H9 (cell line): ENCODE results near the gene CHMP6. TPM values are rescaled to one million over a fixed set of nuclear protein-coding genes. Genes with fewer than 3 reads are reported as not detected.

Experiments
- DNase-seq: peaks from one replicate; pipeline ENCODE4 v3.0.0-alpha.2; 2017
- H2AFZ ChIP-seq: one replicate; pipeline ENCODE4 v1.6.1; 2013; ENCODE audit warnings: mild to moderate bottlenecking, low read length, control low read depth, moderate library complexity
- H2AK5ac ChIP-seq: 2 replicates; pipeline ENCODE4 v1.6.1; 2013; ENCODE audit warnings: low read length, control low read depth, mixed read lengths; ENCODE audit not compliant: insufficient read length
- H2BK120ac ChIP-seq: one replicate; pipeline ENCODE4 v1.6.1; 2013; ENCODE audit warnings: low read depth, mild to moderate bottlenecking, low read length, control low read depth, inconsistent platforms; ENCODE audit not compliant: poor library complexity, severe bottlenecking
- H2BK12ac ChIP-seq: 2 replicates; pipeline ENCODE4 v1.6.1; 2013; ENCODE audit warnings: low read length, control low read depth, mixed read lengths, low read depth; ENCODE audit not compliant: insufficient read length
- H2BK15ac ChIP-seq: 2 replicates; pipeline ENCODE4 v1.6.1; 2013; ENCODE audit warnings: low read depth, low read length, control low read depth
- H2BK20ac ChIP-seq: one replicate; pipeline ENCODE4 v1.6.1; 2013; ENCODE audit warnings: low read depth, mild to moderate bottlenecking, low read length, control low read depth, inconsistent platforms; ENCODE audit not compliant: poor library complexity, severe bottlenecking
- H2BK5ac ChIP-seq: 2 replicates; pipeline ENCODE4 v1.6.1; 2013; ENCODE audit warnings: low read length, control low read depth, mixed read lengths; ENCODE audit not compliant: insufficient read length
- H3K14ac ChIP-seq: 2 replicates; pipeline ENCODE4 v1.6.1; 2013; ENCODE audit warnings: low read length, control low read depth; ENCODE audit not compliant: insufficient read depth
- H3K18ac ChIP-seq: 2 replicates; pipeline ENCODE4 v1.6.1; 2013; ENCODE audit warnings: low read depth, mild to moderate bottlenecking, mixed read lengths, low read length, control low read depth; ENCODE audit not compliant: insufficient read length
- H3K23ac ChIP-seq: 2 replicates; pipeline ENCODE4 v1.6.1; 2013; ENCODE audit warnings: low read length, control low read depth, mixed read lengths, low read depth; ENCODE audit not compliant: insufficient read length
- H3K23me2 ChIP-seq: 2 replicates; pipeline ENCODE4 v1.6.1; 2013; ENCODE audit warnings: low read depth, mild to moderate bottlenecking, mixed read lengths, low read length, control low read depth; ENCODE audit not compliant: insufficient read length, poor library complexity, severe bottlenecking
- H3K27ac ChIP-seq: 2 replicates; pipeline ENCODE4 v1.5.1; 2013; ENCODE audit warnings: low read length, control low read depth, mixed read lengths, low read depth; ENCODE audit not compliant: insufficient read length
- H3K27me3 ChIP-seq: 2 replicates; pipeline ENCODE4 v1.6.1; 2013; ENCODE audit warnings: low read length, control low read depth, inconsistent platforms; ENCODE audit not compliant: insufficient read depth
- H3K4ac ChIP-seq: 2 replicates; pipeline ENCODE4 v1.6.1; 2013; ENCODE audit warnings: low read depth, mild to moderate bottlenecking, control low read depth, inconsistent platforms, low read length, moderate library complexity
- H3K4me1 ChIP-seq: 2 replicates; pipeline ENCODE4 v1.6.1; 2013; ENCODE audit warnings: low read length, control low read depth, inconsistent platforms; ENCODE audit not compliant: insufficient read depth
- H3K4me2 ChIP-seq: 2 replicates; pipeline ENCODE4 v1.6.1; 2013; ENCODE audit warnings: low read length, control low read depth, mixed read lengths; ENCODE audit not compliant: insufficient read length, insufficient read depth
- H3K56ac ChIP-seq: 2 replicates; pipeline ENCODE4 v1.6.1; 2013; ENCODE audit warnings: low read depth, mild to moderate bottlenecking, mixed read lengths, low read length, control low read depth; ENCODE audit not compliant: insufficient read length
- H3K79me1 ChIP-seq: 2 replicates; pipeline ENCODE4 v1.6.1; 2013; ENCODE audit warnings: low read depth, mild to moderate bottlenecking, moderate library complexity, low read length, control low read depth, inconsistent platforms; ENCODE audit not compliant: insufficient read depth, poor library complexity, severe bottlenecking
- H3K79me2 ChIP-seq: 2 replicates; pipeline ENCODE4 v1.6.1; 2013; ENCODE audit warnings: low read length, control low read depth, inconsistent platforms; ENCODE audit not compliant: insufficient read depth
- H3K9ac ChIP-seq: 2 replicates; pipeline ENCODE4 v1.6.1; 2013; ENCODE audit warnings: low read length, control low read depth, mixed read lengths; ENCODE audit not compliant: insufficient read length; ENCODE audit errors: extremely low read depth
- H3K9me3 ChIP-seq: one replicate; pipeline ENCODE4 v1.6.1; 2013; ENCODE audit warnings: low read depth, low read length, inconsistent platforms; ENCODE audit not compliant: control insufficient read depth
- H3T11ph ChIP-seq: one replicate; pipeline ENCODE4 v1.6.1; 2013; ENCODE audit warnings: mild to moderate bottlenecking, low read length, control low read depth, inconsistent platforms
- H4K20me1 ChIP-seq: one replicate; pipeline ENCODE4 v1.6.1; 2013; ENCODE audit not compliant: control insufficient read depth, insufficient read length, insufficient read depth
- H4K5ac ChIP-seq: 2 replicates; pipeline ENCODE4 v1.6.1; 2013; ENCODE audit warnings: low read depth, mild to moderate bottlenecking, mixed read lengths, low read length, control low read depth; ENCODE audit not compliant: insufficient read length
- H4K8ac ChIP-seq: replicated peaks from 2 replicates; pipeline ENCODE4 v1.6.1; 2013; ENCODE audit warnings: low read length, control low read depth, mixed read lengths, low read depth; ENCODE audit not compliant: insufficient read length
- H4K91ac ChIP-seq: 2 replicates; pipeline ENCODE4 v1.6.1; 2013; ENCODE audit warnings: low read depth, mild to moderate bottlenecking, moderate library complexity, mixed read lengths, low read length, control low read depth; ENCODE audit not compliant: insufficient read length
- H3K27ac Mint-ChIP-seq, 3 experiments: 2 replicates in 2 of 3; 3 replicates in 1 of 3; pipeline ENCODE4 v1.8.0; 2020 to 2021; ENCODE audit warnings: mixed read lengths in 3 of 3, mild to moderate bottlenecking in 1 of 3, moderate library complexity in 1 of 3
- H3K27me3 Mint-ChIP-seq: 2 replicates; pipeline ENCODE4 v1.8.0; 2021; ENCODE audit warnings: low read depth, mild to moderate bottlenecking, moderate library complexity, mixed read lengths
- H3K36me3 Mint-ChIP-seq, 3 experiments: 2 replicates in 2 of 3; 3 replicates in 1 of 3; pipeline ENCODE4 v1.8.0; 2020 to 2021; ENCODE audit warnings: low read depth in 3 of 3, mixed read lengths in 3 of 3; ENCODE audit not compliant: insufficient read depth in 1 of 3
- H3K4me1 Mint-ChIP-seq, 2 experiments: 2 replicates each; pipeline ENCODE4 v1.8.0; 2020; ENCODE audit warnings: mixed read lengths in 2 of 2
- H3K4me3 Mint-ChIP-seq, 2 experiments: 2 replicates in 1 of 2; 3 replicates in 1 of 2; pipeline ENCODE4 v1.8.0; 2020 to 2021; ENCODE audit warnings: mild to moderate bottlenecking in 2 of 2, mixed read lengths in 2 of 2, moderate library complexity in 1 of 2
- H3K9me3 Mint-ChIP-seq, 2 experiments: 2 replicates in 1 of 2; 3 replicates in 1 of 2; pipeline ENCODE4 v1.8.0; 2020; ENCODE audit warnings: mild to moderate bottlenecking in 2 of 2, mixed read lengths in 2 of 2, moderate library complexity in 1 of 2
- CTCF ChIP-seq: fragments of 200-600 bp; sonication (generic); conservative IDR thresholded peaks from 3 replicates; pipeline ENCODE4 v1.8.0; 2021; ENCODE audit warnings: antibody characterized with exemption, mild to moderate bottlenecking
- WGBS: extraction: QIAGEN DNeasy Blood & Tissue Kit; methylation state at CpG from one replicate; pipeline ENCODE4 v1.1.7; 2013; ENCODE audit warnings: missing lambda C conversion rate, low lambda C conversion rate, mixed read lengths; ENCODE audit not compliant: insufficient read length; ENCODE audit errors: extremely low coverage; 5-methylcytosine and 5-hydroxymethylcytosine counted together
- total RNA-seq: library from RNA; stranded (reverse); gene quantifications from 2 replicates; pipeline ENCODE4 v1.2.1, GENCODE V29; 2021

Gene CHMP6
- total RNA-seq, 1 experiment from 2014 or later = 23.4 TPM

DNA sequence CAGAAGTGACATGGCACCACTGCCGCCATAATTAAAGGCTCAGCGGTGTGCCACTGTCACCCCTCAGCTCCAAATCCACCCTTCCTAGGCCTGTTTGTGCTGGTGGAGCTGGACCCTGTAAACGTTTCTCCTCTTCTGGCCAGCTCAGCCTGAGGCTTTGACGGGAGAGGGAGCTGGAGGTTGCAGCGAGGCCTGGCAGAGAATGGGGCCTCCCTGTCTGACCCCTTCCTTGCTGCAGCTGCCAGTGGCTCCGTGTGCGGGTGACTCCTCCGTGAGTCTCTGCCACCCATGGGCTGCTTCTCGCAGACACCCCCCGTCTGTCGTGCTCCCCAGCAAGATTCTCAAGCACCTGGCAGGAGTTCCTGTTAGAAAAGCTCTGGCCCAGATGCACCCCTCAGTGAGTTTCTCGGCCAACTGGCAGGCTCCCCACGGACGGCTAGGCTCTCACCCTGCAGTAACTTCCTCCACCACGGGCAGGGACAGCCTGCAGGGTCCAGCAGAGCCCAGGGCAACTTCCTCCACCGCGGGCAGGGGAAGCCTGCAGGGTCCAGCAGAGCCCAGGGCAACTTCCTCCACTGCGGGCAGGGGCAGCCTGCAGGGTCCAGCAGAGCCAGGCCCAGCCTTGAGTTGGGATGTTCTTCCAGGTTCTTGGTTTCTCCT lies 4.7 kb upstream of the CHMP6 start:
- no peak overlapping the region for H2AFZ ChIP-seq

More for the DNA sequence above, 4.7 kb upstream of the CHMP6 start:
- peaks cover 4% of the 10 kb centered on the region for H3K23me2 ChIP-seq
- no peak overlapping the region for H2AK5ac ChIP-seq
- no peaks in the 10 kb centered on the region for H3K9me3 ChIP-seq
- no peak overlapping the region for H2BK5ac ChIP-seq
- no peak for DNase-seq
- no peak overlapping the region for H3K4ac ChIP-seq
- no peak overlapping the region; a peak in 1 of 7 replicates for H3K27ac Mint-ChIP-seq
- no peak overlapping the region for H3K4me3 Mint-ChIP-seq
- no peak overlapping the region for H2BK20ac ChIP-seq
- H2BK120ac ChIP-seq = no peak overlapping the region
- H3K14ac ChIP-seq = no peak overlapping the region
- no peaks in the 10 kb centered on the region for H4K20me1 ChIP-seq
- whole genome bisulfite sequencing = no CpG with 5 or more reads among the region's 18 CpGs
- H3K4me2 ChIP-seq = no peak overlapping the region
- no peak overlapping the region for H3K56ac ChIP-seq
- H3K4me1 Mint-ChIP-seq = peaks cover 6 to 14% of the 10 kb centered on the region in 2 experiments
- H4K8ac ChIP-seq = no peak overlapping the region
- no peaks in the 10 kb centered on the region for H3K27me3 ChIP-seq
- H2BK15ac ChIP-seq = no peak overlapping the region
- H3K27ac ChIP-seq = no peak overlapping the region
- no peak overlapping the region for H3T11ph ChIP-seq
- no peak overlapping the region for H3K23ac ChIP-seq
- H3K9ac ChIP-seq = no peak overlapping the region
- no peak for TF ChIP-seq CTCF
- H4K5ac ChIP-seq = no peak overlapping the region
- H3K36me3 Mint-ChIP-seq = no peaks in the 10 kb centered on the region; a peak in 1 of 7 replicates
- no peaks in the 10 kb centered on the region for H3K4me1 ChIP-seq
- H2BK12ac ChIP-seq = no peak overlapping the region
- no peaks in the 10 kb centered on the region for H3K79me1 ChIP-seq
- H3K79me2 ChIP-seq = no peaks in the 10 kb centered on the region
- no peaks in the 10 kb centered on the region for H3K9me3 Mint-ChIP-seq
- H3K27me3 Mint-ChIP-seq = peaks cover 53% of the 10 kb centered on the region
- no peak overlapping the region for H3K18ac ChIP-seq
- H4K91ac ChIP-seq = no peak overlapping the region
